ENCODE measurements around the gene AADACL3. TPM values are rescaled to one million over a fixed set of nuclear protein-coding genes. Genes with fewer than 3 reads are reported as not detected.

Gene AADACL3
- total and polyA plus RNA-seq, 10 of the 15 experiments (the other 5 are each of a cell fraction or from before 2014, with no cell fraction given): not detected

DNA sequence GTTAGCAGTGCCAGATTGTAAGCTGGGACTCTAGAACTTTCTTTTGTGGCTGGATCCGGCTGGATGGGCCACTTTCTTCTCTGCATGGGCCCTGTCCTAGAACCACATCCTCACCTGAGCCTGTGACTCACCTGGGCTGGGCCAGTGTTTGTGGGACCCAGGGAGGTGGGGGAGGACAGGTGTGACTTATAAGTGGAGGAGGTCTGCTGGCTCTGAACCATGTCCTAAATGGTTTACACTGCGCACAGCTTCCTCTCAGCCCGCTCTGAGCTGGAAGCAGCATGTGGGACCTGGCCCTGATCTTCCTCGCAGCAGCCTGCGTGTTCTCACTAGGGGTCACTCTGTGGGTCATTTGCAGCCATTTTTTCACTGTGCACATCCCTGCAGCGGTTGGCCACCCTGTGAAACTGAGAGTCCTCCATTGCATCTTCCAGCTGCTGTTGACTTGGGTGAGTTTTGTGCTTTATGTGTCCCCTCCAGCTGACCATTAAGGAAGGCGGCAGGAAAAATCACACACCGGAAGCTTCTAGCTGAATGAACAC, at the start of gene AADACL3 (continued):
- TF ChIP-seq, protein P1, sequence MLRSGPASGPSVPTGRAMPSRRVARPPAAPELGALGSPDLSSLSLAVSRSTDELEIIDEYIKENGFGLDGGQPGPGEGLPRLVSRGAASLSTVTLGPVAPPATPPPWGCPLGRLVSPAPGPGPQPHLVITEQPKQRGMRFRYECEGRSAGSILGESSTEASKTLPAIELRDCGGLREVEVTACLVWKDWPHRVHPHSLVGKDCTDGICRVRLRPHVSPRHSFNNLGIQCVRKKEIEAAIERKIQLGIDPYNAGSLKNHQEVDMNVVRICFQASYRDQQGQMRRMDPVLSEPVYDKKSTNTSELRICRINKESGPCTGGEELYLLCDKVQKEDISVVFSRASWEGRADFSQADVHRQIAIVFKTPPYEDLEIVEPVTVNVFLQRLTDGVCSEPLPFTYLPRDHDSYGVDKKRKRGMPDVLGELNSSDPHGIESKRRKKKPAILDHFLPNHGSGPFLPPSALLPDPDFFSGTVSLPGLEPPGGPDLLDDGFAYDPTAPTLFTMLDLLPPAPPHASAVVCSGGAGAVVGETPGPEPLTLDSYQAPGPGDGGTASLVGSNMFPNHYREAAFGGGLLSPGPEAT (IDR thresholded peaks at IDR 0.05; ENCODE audit: low read depth): no peak
- no peak for TF ChIP-seq IKZF1 (conservative IDR thresholded peaks at IDR 0.05)

DNA sequence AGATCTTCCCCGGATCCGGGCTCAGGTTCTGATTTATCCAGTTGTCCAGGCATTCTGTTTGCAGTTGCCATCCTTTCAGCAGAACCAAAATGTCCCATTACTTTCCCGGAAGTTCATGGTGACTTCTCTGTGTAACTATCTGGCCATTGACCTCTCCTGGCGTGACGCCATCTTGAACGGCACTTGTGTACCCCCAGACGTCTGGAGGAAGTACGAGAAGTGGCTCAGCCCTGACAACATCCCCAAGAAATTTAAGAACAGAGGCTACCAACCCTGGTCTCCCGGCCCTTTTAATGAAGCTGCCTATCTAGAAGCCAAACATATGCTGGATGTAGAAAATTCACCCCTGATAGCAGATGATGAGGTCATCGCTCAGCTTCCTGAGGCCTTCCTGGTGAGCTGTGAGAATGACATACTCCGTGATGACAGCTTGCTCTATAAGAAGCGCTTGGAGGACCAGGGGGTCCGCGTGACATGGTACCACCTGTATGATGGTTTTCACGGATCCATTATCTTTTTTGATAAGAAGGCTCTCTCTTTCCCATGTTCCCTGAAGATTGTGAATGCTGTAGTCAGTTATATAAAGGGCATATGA, 49.7 kb upstream of the AADACL3 start:
- no peaks in the 10 kb centered on the region; the same call in 2 of the 3 replicates for H3K9me3 ChIP-seq (replicated peaks; ENCODE audit: control insufficient read depth, insufficient read depth, low read length)
- CTCF ChIA-PET: no interaction called here
- no peak for FAIRE-seq

More for the DNA sequence above, 49.7 kb upstream of the AADACL3 start:
- H3K4me1 ChIP-seq (ENCODE audit: control insufficient read depth, insufficient read depth, low read length): no peaks in the 10 kb centered on the region
- H3K27ac ChIP-seq (ENCODE audit: control insufficient read depth, insufficient read depth): no peak overlapping the region
- ATAC-seq (no peak), DNase-seq (ENCODE audit: low read depth, low spot score) (no peak)
- no peaks in the 10 kb centered on the region for H4K20me1 ChIP-seq (ENCODE audit: control insufficient read depth, insufficient read depth)
- POLR2A ChIA-PET: no interaction called here
- in situ Hi-C loops (cut with MboI): no loop called here
- intact Hi-C loops (cut with micrococcal nuclease; ENCODE audit: unreplicated experiment): no loop called here
- H3K4me2 ChIP-seq (ENCODE audit: control insufficient read depth, insufficient read depth): no peak overlapping the region
- H3K9ac ChIP-seq (ENCODE audit: control insufficient read depth, insufficient read depth, low read length): no peak overlapping the region
- BruUV-seq (replicated peaks): no TSS peak
- RAD21 ChIA-PET (ENCODE audit: unreplicated experiment): no interaction called here
- H3K27me3 ChIP-seq (replicated peaks in 1 of 2; ENCODE audit: control insufficient read depth in 2 of 2, insufficient read depth in 2 of 2, low read length in 1 of 2): no peaks in the 10 kb centered on the region
- H3K36me3 ChIP-seq (ENCODE audit: control insufficient read depth in 2 of 2, insufficient read depth in 2 of 2, low read length in 1 of 2): no peaks in the 10 kb centered on the region
- H3K79me2 ChIP-seq (ENCODE audit: control insufficient read depth, insufficient read depth, low read length): no peaks in the 10 kb centered on the region
- TF ChIP-seq BMI1 (IDR thresholded peaks at IDR 0.05; ENCODE audit: borderline replicate concordance) (no peak), ZBED1 (IDR thresholded peaks at IDR 0.05; ENCODE audit: borderline replicate concordance) (no peak), FOXM1 (IDR thresholded peaks at IDR 0.05; ENCODE audit: low read depth, low read length) (no peak), ZZZ3 (IDR thresholded peaks at IDR 0.05; ENCODE audit: control insufficient read depth, insufficient read length, low read depth) (no peak), BACH1 (IDR thresholded peaks at IDR 0.05; ENCODE audit: borderline replicate concordance) (no peak), TCF3 (IDR thresholded peaks at IDR 0.05; ENCODE audit: borderline replicate concordance, insufficient read depth, low read depth, low read length) (no peak)
- SMC1A ChIA-PET (ENCODE audit: uncharacterized antibody, unreplicated experiment): interaction anchor here (1.6 kb wide), 1 partner anchor 25 kb away, joined by 3 read pairs; no protein-coding TSS in a partner anchor
- WGBS (ENCODE audit: insufficient coverage, insufficient replicate concordance, low lambda C conversion rate, missing lambda C conversion rate): 54% methylated on average over 15 of the region's 15 CpGs
- no peak overlapping the region for H3K4me3 ChIP-seq
- H2AFZ ChIP-seq (ENCODE audit: control insufficient read depth, low read depth, low read length): no peak overlapping the region

All from GM12878 (cell line).